HCT116 (cell line): ENCODE results near the gene NPPC. TPM values are rescaled to one million over a fixed set of nuclear protein-coding genes. Genes with fewer than 3 reads are reported as not detected.

Experiments used
- ATAC-seq: fragments of 200-7000 bp; cut with Tn5 transposase; 2 replicates; pipeline ENCODE4 v1.9.1; 2020; ENCODE audit warnings: mild to moderate bottlenecking, moderate library complexity
- BruUV-seq: library from RNA; stranded (reverse); fragments of 400-500 nt; replicated peaks from 2 replicates; lab custom pipeline; 2021; lab: Mats Ljungman, UMichigan
- CTCF ChIA-PET: fragments of 300-600 bp; sonication (Branson Sonifier 250); formaldehyde crosslinking; loops from one replicate; lab custom pipeline; 2021; ENCODE audit warnings: antibody characterized with exemption; lab: Charles Lee
- POLR2A ChIA-PET: fragments of 300-600, 350-600 bp; sonication (Branson Sonifier 250); formaldehyde crosslinking; loops from one replicate; lab custom pipeline; 2021; ENCODE audit warnings: antibody characterized with exemption; lab: Charles Lee
- RAD21 ChIA-PET, 2 experiments: fragments of 300-600 bp; sonication (Branson Sonifier 250); formaldehyde crosslinking; loops; one replicate each; lab custom pipeline; 2023; ENCODE audit warnings: low total read pairs in 2 of 2; ENCODE audit not compliant: uncharacterized antibody in 2 of 2, unreplicated experiment in 2 of 2, low non-redundant PET in 1 of 2; lab: Charles Lee
- DNase-seq: peaks from one replicate; pipeline ENCODE4 v3.0.0-alpha.2; 2010; ENCODE audit warnings: low read depth, low spot score
- H2AFZ ChIP-seq: fragments of 200-600 bp; shearing (Covaris generic), sonication (generic); 2 replicates; pipeline ENCODE4 v1.6.1; 2017; ENCODE audit warnings: low read depth, mixed run types, mixed read lengths, antibody characterized with exemption, low read length; ENCODE audit not compliant: poor library complexity, severe bottlenecking
- H3K27ac ChIP-seq: 2 replicates; pipeline ENCODE4 v1.5.1; 2012; ENCODE audit warnings: low read depth, low read length
- H3K27me3 ChIP-seq: fragments of 200-600 bp; sonication (generic); 2 replicates; pipeline ENCODE4 v1.6.1; 2016; ENCODE audit warnings: mixed run types, low read length, mixed read lengths; ENCODE audit not compliant: insufficient read depth
- H3K36me3 ChIP-seq, 2 experiments: fragments of 200-500 bp in 1 of 2; fragments of 200-600 bp in 1 of 2; sonication (Bioruptor generic) in 1 of 2; sonication (generic) in 1 of 2; 2 replicates each; pipeline versions ENCODE4 v1.5.1 to v1.6.1; 2014 to 2016; ENCODE audit warnings: low read length in 2 of 2, inconsistent platforms in 1 of 2, mixed read lengths in 1 of 2, mixed run types in 1 of 2; ENCODE audit not compliant: insufficient read depth in 2 of 2, control insufficient read depth in 1 of 2
- H3K4me1 ChIP-seq, 2 experiments: fragments of 200-600 bp in 1 of 2; sonication (generic) in 1 of 2; 2 replicates each; pipeline versions ENCODE4 v1.5.1 to v1.6.1; 2012 to 2017; ENCODE audit warnings: low read length in 2 of 2, inconsistent platforms in 1 of 2, mild to moderate bottlenecking in 1 of 2, mixed read lengths in 1 of 2, mixed run types in 1 of 2, moderate library complexity in 1 of 2; ENCODE audit not compliant: insufficient read depth in 2 of 2, control insufficient read depth in 1 of 2
- H3K4me2 ChIP-seq: fragments of 200-600 bp; sonication (generic); 2 replicates; pipeline ENCODE4 v1.6.1; 2017; ENCODE audit warnings: mixed run types, low read length, mixed read lengths
- H3K4me3 ChIP-seq, 2 experiments: fragments of 200-600 bp in 1 of 2; sonication (generic) in 1 of 2; replicated peaks in 1 of 2; 2 replicates each; pipeline ENCODE4 v1.5.1; 2011 to 2016; ENCODE audit warnings: low read length in 2 of 2, control low read depth in 1 of 2, low read depth in 1 of 2, mild to moderate bottlenecking in 1 of 2, mixed read lengths in 1 of 2, mixed run types in 1 of 2
- H3K79me2 ChIP-seq: fragments of 200-600 bp; sonication (generic); 2 replicates; pipeline ENCODE4 v1.6.1; 2017; ENCODE audit warnings: mild to moderate bottlenecking, mixed run types, low read length, moderate library complexity, mixed read lengths; ENCODE audit not compliant: insufficient read depth
- H3K9ac ChIP-seq: fragments of 200-600 bp; sonication (generic); 2 replicates; pipeline ENCODE4 v1.6.1; 2016; ENCODE audit warnings: low read length, mixed read lengths
- H3K9me2 ChIP-seq: fragments of 200-600 bp; sonication (generic), shearing (Covaris generic); 2 replicates; pipeline ENCODE4 v1.6.1; 2017; ENCODE audit warnings: mixed run types, mild to moderate bottlenecking, moderate library complexity; ENCODE audit not compliant: insufficient read depth
- H3K9me3 ChIP-seq, 2 experiments: fragments of 200-500 bp in 1 of 2; fragments of 200-600 bp in 1 of 2; sonication (Bioruptor generic) in 1 of 2; sonication (generic) in 1 of 2; 2 replicates each; pipeline ENCODE4 v1.6.1; 2014 to 2017; ENCODE audit warnings: low read length in 2 of 2, mixed read lengths in 2 of 2, inconsistent platforms in 1 of 2, low read depth in 1 of 2, mild to moderate bottlenecking in 1 of 2, mixed run types in 1 of 2, moderate library complexity in 1 of 2; ENCODE audit not compliant: control insufficient read depth in 1 of 2, insufficient read depth in 1 of 2
- H4K20me1 ChIP-seq: fragments of 200-600 bp; sonication (generic), shearing (Covaris generic); 2 replicates; pipeline ENCODE4 v1.6.1; 2017; ENCODE audit warnings: mixed run types, mild to moderate bottlenecking, moderate library complexity; ENCODE audit not compliant: insufficient read depth
- CBX3 ChIP-seq: IDR thresholded peaks from 2 replicates; pipeline ENCODE4 v1.6.1; 2012; ENCODE audit warnings: low read depth
- ELF1 ChIP-seq: IDR thresholded peaks from 2 replicates; pipeline ENCODE4 v1.6.1; 2012; ENCODE audit warnings: low read depth, borderline replicate concordance
- EZH2 ChIP-seq: fragments of 200-600 bp; sonication (generic); IDR thresholded peaks from 2 replicates; pipeline ENCODE4 v1.6.1; 2017; ENCODE audit warnings: antibody characterized with exemption, mixed run types
- EZH2phosphoT487 ChIP-seq: fragments of 200-600 bp; IDR thresholded peaks from 2 replicates; pipeline ENCODE4 v1.6.1; 2018; ENCODE audit warnings: antibody characterized with exemption, borderline replicate concordance
- JUND ChIP-seq: IDR thresholded peaks from 2 replicates; pipeline ENCODE4 v1.6.1; 2012
- POLR2A ChIP-seq: IDR thresholded peaks from 2 replicates; pipeline ENCODE4 v1.7.0; 2011; ENCODE audit warnings: borderline replicate concordance; ENCODE audit not compliant: insufficient read depth, insufficient read length; ENCODE audit errors: extremely low read depth
- RAD21 ChIP-seq: IDR thresholded peaks from 2 replicates; pipeline ENCODE4 v1.6.1; 2012; ENCODE audit warnings: low read depth, mild to moderate bottlenecking
- SIN3A ChIP-seq: IDR thresholded peaks from 2 replicates; pipeline ENCODE4 v1.6.1; 2012; ENCODE audit warnings: low read depth
- TCF7L2 ChIP-seq: IDR thresholded peaks from 2 replicates; pipeline ENCODE4 v1.7.0; 2011; ENCODE audit warnings: borderline replicate concordance, inconsistent platforms; ENCODE audit not compliant: insufficient read depth, insufficient read length; ENCODE audit errors: extremely low read depth
- ZBTB33 ChIP-seq: IDR thresholded peaks from 2 replicates; pipeline ENCODE4 v1.6.1; 2011; ENCODE audit warnings: mild to moderate bottlenecking, low read length, moderate library complexity; ENCODE audit not compliant: insufficient replicate concordance; ENCODE audit errors: extremely low read depth
- ZNF274 ChIP-seq: fragments of 200-500 bp; sonication (Bioruptor generic); IDR thresholded peaks from 2 replicates; pipeline ENCODE4 v1.6.1; 2014; ENCODE audit warnings: mild to moderate bottlenecking, low read depth, low read length, inconsistent platforms
- intact Hi-C: fragments of 100-400 bp; cut with micrococcal nuclease; formaldehyde crosslinking; loops from 2 replicates; pipeline ENCODE4 v1.10.0; 2022
- total RNA-seq: library from RNA; stranded (reverse); gene quantifications from one replicate; pipeline ENCODE4 v1.2.1, GENCODE V29; 2021; ENCODE audit not compliant: unreplicated experiment
- TF ChIP-seq, protein P1 (sequence below): IDR thresholded peaks from 2 replicates; pipeline ENCODE4 v1.6.1; 2012; ENCODE audit warnings: low read depth

Gene NPPC
- total RNA-seq, 1 experiment from 2014 or later = 0.52 TPM

- H4K20me1 ChIP-seq = no peaks in the 10 kb centered on the region
- H3K4me3 ChIP-seq = no peak overlapping the region
- H3K36me3 ChIP-seq = no peaks in the 10 kb centered on the region
- intact Hi-C loops = no loop called here
- no peak overlapping the region for H2AFZ ChIP-seq
- ChIA-PET CTCF (interaction anchor here (0.7 to 1.0 kb wide), 2 partner anchors 253 to 410 kb away, joined by 3 read pairs; no protein-coding TSS in a partner anchor), RAD21 (no interaction called here), POLR2A (interaction anchor here (0.7 kb wide), 1 partner anchor 46 kb away, joined by 3 read pairs; no protein-coding TSS in a partner anchor)
- no peak overlapping the region for H3K27ac ChIP-seq
- no peaks in the 10 kb centered on the region for H3K9me2 ChIP-seq
- no peak overlapping the region for H3K9ac ChIP-seq
- DNase-seq (no peak), ATAC-seq (no peak; the same call in 1 of the 2 replicates)
- no peaks in the 10 kb centered on the region for H3K79me2 ChIP-seq
- TF ChIP-seq JUND = no peak
- no peak for TF ChIP-seq ELF1
- TF ChIP-seq, protein P1, sequence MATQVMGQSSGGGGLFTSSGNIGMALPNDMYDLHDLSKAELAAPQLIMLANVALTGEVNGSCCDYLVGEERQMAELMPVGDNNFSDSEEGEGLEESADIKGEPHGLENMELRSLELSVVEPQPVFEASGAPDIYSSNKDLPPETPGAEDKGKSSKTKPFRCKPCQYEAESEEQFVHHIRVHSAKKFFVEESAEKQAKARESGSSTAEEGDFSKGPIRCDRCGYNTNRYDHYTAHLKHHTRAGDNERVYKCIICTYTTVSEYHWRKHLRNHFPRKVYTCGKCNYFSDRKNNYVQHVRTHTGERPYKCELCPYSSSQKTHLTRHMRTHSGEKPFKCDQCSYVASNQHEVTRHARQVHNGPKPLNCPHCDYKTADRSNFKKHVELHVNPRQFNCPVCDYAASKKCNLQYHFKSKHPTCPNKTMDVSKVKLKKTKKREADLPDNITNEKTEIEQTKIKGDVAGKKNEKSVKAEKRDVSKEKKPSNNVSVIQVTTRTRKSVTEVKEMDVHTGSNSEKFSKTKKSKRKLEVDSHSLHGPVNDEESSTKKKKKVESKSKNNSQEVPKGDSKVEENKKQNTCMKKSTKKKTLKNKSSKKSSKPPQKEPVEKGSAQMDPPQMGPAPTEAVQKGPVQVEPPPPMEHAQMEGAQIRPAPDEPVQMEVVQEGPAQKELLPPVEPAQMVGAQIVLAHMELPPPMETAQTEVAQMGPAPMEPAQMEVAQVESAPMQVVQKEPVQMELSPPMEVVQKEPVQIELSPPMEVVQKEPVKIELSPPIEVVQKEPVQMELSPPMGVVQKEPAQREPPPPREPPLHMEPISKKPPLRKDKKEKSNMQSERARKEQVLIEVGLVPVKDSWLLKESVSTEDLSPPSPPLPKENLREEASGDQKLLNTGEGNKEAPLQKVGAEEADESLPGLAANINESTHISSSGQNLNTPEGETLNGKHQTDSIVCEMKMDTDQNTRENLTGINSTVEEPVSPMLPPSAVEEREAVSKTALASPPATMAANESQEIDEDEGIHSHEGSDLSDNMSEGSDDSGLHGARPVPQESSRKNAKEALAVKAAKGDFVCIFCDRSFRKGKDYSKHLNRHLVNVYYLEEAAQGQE = no peak
- no peak for TF ChIP-seq EZH2phosphoT487
- no peak for TF ChIP-seq POLR2A
- no peak for TF ChIP-seq ZBTB33
- no peak for TF ChIP-seq SIN3A
- no peak for TF ChIP-seq ZNF274
- no peak for TF ChIP-seq CBX3
- no peak for TF ChIP-seq RAD21
- no peak for TF ChIP-seq TCF7L2
- no peak for TF ChIP-seq EZH2
- H3K4me1 ChIP-seq = no peaks in the 10 kb centered on the region
- no TSS peak for BruUV-seq
- H3K9me3 ChIP-seq = no peaks in the 10 kb centered on the region
- H3K27me3 ChIP-seq = no peaks in the 10 kb centered on the region
- no peak overlapping the region for H3K4me2 ChIP-seq
Observed at GRCh38 chr2:231917280-231918066, 8.7 kb downstream of the NPPC start.
